GM19328 (cell line): Measurements from ENCODE around the gene ARHGAP8.

Source experiments
- ATAC-seq: cut with Tn5 transposase; IDR thresholded peaks from one replicate; pipeline ENCODE4 v1.9.1; 2021; ENCODE audit warnings: mild to moderate bottlenecking, moderate library complexity; ENCODE audit not compliant: unreplicated experiment

The ARHGAP8 gene

GRCh38 chr22:44761025-44761424, 8.7 kb downstream of the ARHGAP8 start:
- ATAC-seq: no peak

GRCh38 chr22:44764373-44764772, 12.0 kb downstream of the ARHGAP8 start:
- no peak for ATAC-seq

GRCh38 chr22:44764974-44765373, 12.6 kb downstream of the ARHGAP8 start:
- ATAC-seq: no peak

- ATAC-seq: no peak
Measured at GRCh38 chr22:44765571-44766285, 13.4 kb downstream of the ARHGAP8 start.

GRCh38 chr22:44773082-44773481, 20.7 kb downstream of the ARHGAP8 start:
- ATAC-seq: no peak

DNA sequence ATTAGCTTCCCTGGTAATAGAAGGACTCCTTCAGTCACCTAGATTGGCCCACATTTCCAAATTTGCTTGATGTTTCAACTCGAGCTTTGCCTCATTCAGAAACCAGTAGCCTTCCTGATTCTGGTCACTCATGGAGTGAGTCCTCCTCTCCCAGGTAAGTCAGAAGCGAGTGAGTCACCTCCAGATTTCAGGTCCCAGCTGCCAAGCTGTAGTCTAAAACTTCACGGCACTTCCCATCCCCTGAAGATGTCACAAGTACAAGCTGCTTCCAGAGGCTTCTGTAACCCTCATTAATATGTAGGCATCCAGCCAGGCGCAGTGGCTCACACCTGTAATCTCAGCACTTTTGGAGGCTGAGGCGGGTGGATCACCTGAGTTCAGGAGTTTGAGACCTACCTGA, 23.5 kb downstream of the ARHGAP8 start:
- ATAC-seq: no peak

- no peak for ATAC-seq
Measured at GRCh38 chr22:44776605-44777363, 24.4 kb downstream of the ARHGAP8 start.

DNA sequence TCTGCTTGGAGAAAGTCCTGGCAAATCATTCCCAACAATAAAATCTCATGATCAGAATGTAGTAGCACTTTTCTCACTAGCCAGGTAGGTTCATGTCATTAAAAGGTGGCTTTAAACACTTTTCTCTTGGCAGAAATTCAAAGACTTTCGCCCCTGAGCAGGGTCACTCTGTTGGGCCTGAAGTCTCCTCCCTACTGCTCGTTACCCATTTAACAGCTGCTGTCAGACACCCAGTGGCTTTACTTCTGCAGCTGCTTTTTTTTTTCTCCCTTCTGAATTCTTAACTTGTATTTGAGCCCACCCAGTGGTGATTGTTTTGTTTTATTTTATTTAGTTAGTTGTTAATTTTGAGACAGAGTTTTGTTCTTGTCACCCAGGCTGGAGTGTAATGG, 25.0 kb downstream of the ARHGAP8 start:
- no peak for ATAC-seq

DNA sequence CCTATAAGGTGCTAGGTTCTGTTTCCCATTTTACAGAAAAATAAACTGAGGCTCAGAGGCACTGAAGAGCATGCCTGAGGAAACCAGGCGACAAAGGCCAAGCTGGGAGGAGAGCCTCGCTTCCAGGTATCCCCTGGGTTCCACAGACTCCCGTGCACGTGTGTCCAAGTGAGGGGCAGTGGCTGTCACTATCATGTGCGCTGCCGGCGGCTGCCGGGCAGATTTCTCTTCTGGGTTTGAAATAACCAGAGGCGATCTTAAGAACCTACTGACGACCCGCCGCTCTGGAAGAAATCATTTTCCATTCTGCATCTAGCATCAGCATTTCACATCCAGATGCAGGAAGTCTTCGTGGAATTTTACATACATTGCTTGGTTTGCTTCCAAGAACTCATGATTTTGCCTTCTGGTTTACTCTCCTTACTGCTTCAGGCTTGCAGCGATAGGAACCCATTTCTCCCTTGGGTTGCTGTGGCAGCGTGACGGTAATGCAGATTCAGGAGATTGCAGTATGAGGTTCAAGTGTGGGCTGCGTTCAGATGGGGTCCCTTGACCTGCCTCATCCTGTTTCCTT, 28.6 kb downstream of the ARHGAP8 start:
- ATAC-seq: no peak

GRCh38 chr22:44782363-44782963, 30.1 kb downstream of the ARHGAP8 start:
- ATAC-seq: no peak

DNA sequence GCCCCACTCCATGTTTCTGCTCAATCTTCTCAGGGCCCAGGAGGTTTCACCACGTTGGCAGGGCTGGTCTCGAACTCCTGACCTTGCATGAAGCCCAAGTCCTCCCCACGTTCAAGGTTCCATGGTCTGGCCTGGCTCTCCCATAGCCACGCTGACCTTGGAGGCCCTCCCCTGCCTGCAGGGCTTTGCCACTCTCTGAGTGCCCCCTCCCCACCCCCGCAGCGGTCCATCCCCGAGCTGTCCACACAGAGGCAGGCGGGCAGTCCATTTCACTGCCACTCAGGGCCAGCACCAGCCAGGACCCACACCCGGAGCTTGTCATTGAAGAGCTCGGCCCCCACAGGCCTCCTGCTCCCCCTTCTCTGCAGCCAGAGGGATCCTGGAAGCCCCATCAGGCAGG, 30.7 kb downstream of the ARHGAP8 start:
- no peak for ATAC-seq

DNA sequence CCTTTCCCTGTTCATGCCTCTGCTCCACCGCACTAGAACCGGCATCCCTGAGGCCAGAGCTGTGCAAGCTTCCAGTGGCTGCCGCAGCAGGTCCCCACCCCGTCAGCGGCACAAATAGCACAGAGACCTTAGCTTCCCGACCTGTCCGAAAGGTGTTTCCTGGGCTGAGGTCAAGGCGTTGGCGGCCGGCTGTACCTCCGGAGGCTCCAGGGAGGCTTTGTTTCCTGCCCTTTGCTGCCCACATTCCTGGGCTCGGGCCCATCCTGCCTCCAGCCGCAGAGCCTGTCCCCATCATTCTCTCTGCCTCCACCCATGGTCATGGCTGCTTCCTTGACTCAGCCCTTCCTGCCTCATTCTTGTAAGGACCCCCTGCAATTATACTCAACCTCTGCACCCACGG, 31.2 kb downstream of the ARHGAP8 start:
- no peak for ATAC-seq

- no peak for ATAC-seq
Measured at GRCh38 chr22:44786136-44786535, 33.8 kb downstream of the ARHGAP8 start.

- no peak for ATAC-seq
Measured at GRCh38 chr22:44786610-44787009, 34.2 kb downstream of the ARHGAP8 start.

DNA sequence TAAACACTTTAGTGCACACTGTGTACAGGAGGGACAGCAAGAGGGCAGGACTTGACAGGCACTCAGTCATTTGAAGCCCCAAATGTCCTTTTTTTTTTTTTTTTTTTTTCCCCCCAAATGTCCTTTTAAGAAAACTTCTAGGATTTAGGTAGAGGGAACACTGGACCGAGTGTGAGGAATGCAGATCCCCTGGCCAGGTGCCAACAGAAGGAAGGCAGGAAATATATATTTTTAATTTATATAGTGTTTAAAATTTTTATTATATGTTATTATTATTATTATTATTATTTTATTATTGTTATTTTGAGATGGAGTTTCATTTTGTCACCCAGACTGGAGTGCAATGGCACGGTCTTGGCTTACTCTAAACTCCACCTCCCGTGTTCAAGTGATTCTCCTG, 35.5 kb downstream of the ARHGAP8 start:
- no peak for ATAC-seq

DNA sequence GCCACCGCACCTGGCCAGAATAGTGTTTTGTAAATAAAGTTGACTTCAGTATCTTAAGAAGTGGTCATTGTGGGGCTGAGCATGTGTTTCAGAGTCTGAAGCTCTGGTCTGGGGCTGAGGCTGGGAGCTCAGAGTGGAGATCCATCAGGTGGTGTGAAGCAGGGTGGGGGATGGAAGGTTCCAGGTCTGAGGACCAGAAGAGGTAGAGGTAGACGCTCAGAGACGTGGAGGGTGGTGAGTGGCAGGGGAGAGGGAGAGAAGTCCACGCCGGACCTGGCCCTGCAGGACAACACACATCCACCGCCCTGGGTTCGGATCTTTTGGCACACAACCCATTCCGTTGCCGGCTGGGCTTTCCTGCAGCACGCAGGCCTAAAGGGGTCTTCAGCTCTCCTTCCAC, 40.7 kb downstream of the ARHGAP8 start:
- no peak for ATAC-seq

DNA sequence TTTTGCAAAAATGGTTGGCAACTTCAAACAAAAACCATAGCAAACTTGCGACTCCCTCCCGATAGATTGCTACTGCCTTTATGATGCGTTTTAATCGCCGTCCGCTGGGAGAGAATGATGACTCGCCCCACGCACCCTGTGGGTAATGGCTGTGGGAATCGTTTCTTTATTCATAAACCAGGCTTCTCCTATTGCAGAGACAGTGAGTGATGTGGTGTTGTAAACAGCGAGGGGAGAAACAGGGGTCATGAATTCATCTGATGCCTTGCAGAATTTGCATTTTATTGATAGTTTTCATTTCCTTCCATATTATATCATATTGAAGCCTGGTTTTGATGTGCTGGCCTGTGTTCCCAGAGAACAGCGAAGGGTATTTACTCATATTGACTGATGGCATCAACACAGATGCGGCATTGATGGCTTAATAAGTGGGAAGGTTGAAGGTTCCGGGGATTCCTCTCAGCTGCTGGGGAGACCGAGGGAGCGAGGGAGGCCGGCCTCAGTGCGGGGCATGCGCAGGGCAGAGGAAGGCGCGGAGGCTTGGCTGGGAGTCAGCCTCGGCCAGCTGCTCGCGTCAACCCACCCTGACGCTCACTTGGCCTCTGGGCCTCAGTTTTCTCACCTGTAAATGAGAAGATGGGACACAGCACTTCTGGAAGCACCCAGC, 41.3 kb downstream of the ARHGAP8 start:
- ATAC-seq: no peak

DNA sequence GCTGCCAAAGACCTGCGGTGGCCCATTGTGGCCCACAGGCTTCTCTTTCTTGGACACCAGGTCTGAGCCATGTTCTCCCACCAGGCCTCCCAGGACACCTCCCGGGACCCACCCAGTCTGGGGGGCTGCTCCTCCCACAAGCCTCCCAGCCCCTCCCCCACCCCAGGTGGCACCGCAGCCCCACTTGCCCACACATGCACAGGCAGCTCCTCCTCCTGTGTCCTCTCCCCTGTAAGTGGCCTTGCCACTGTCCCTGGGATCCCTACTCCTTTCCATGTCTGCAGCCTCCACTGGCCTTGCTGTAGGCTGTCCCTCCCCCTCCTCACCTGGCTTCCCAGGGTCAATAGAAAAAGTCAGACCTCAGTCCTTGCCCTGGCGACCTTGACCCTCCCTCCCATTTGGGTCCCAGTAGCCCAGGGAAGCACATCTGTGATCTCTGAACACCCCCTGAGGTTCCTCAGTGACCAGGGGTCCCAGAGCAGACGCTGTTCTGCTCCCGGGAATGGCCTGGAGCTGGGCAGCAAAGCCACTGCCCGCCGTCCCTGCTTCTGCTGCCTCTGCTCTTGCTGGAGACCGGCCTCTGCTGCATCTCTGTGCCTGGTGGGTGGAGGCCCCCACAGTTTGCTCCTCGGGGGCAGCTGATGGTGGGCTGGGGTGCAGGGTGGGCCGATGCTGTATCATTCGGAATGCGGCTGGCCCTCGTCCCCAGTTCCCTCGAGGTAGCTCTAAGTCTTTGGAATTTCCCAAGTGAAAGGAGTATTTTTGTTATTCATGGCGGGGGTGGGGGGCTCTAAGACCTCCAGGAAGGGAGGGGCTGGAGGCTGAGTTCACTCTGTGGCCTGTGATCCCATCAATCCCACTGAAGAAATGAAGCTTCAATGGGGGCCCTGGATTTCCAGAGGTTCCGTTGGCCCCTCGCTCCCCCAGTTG, 43.6 kb downstream of the ARHGAP8 start:
- ATAC-seq: no peak

DNA sequence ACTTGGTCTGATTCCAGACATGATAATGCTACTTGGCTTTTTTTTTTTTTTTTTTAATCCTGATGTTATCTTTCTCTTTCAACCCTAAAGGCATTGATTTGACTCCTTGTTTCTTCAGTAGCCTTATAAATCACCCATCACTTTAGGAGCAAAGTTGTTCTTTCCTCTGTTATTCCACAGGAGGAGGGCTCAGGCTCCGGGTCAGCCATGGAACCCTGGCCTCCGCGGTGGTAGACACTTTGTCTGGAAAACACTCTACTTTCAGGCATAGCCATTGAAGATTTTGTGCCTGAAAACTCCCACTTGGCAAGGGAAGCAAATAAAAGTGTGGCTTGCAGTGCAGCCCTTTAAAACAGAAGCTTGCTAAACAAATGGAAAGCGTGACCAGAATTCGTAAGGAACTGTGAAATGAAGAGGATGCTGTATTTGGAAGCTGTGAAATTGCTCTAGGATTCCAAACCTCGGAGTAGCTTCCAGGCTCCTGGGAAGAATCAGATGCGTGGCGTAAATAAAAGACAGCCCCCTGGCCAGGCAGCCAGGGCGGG, 44.9 kb downstream of the ARHGAP8 start:
- no peak for ATAC-seq
